HG03139 (cell line): ENCODE results near the gene COMMD1.
"Not testable (repeated sequence)": the region's sequence is repeated elsewhere in the genome, so short reads cannot be mapped to it uniquely, and the experiment has no call there.

Source experiments
- ATAC-seq: cut with Tn5 transposase; IDR thresholded peaks from one replicate; pipeline ENCODE4 v1.9.1; 2021; ENCODE audit not compliant: unreplicated experiment

COMMD1 gene

GRCh38 chr2:61905372-61906185, at the start of gene COMMD1:
Gene COMMD1, plus strand, starts transcription at chr2:61905674. Its CDS starts 5 bp downstream, at chr2:61905679.
- peak; percentile 98 for ATAC-seq

GRCh38 chr2:61857224-61857623, 48.2 kb upstream of the COMMD1 start:
- no peak for ATAC-seq

- ATAC-seq: no peak
Measured at GRCh38 chr2:61862085-61862484, 43.4 kb upstream of the COMMD1 start.

- ATAC-seq: not testable (repeated sequence)
Measured at GRCh38 chr2:61866482-61867089, 38.9 kb upstream of the COMMD1 start.

- ATAC-seq: no peak
Measured at GRCh38 chr2:61876400-61876799, 29.1 kb upstream of the COMMD1 start.

- no peak for ATAC-seq
Measured at GRCh38 chr2:61877571-61878245, 27.8 kb upstream of the COMMD1 start.

- ATAC-seq: no peak
Measured at GRCh38 chr2:61878761-61879160, 26.7 kb upstream of the COMMD1 start.

- not testable (repeated sequence) for ATAC-seq
Measured at GRCh38 chr2:61879351-61879750, 26.1 kb upstream of the COMMD1 start.

- ATAC-seq: no peak
Measured at GRCh38 chr2:61882850-61883249, 22.6 kb upstream of the COMMD1 start.

- ATAC-seq: no peak
Measured at GRCh38 chr2:61885896-61886603, 19.4 kb upstream of the COMMD1 start.

- ATAC-seq: peak; percentile 10
Measured at GRCh38 chr2:61887717-61888266, 17.7 kb upstream of the COMMD1 start.

GRCh38 chr2:61888267-61889055, 17.0 kb upstream of the COMMD1 start, which contains the start of gene CCT4:
Gene CCT4, minus strand, starts transcription at chr2:61888656. Its CDS starts 149 bp downstream, at chr2:61888507.
- ATAC-seq: peak; percentile 77

- no peak for ATAC-seq
Measured at GRCh38 chr2:61898810-61899209, 6.7 kb upstream of the COMMD1 start.

- ATAC-seq: no peak
Measured at GRCh38 chr2:61900281-61900680, 5.2 kb upstream of the COMMD1 start.

GRCh38 chr2:61906186-61906470, 654 bp downstream of the COMMD1 start:
- no peak for ATAC-seq

GRCh38 chr2:61909116-61909515, 3.6 kb downstream of the COMMD1 start:
- no peak for ATAC-seq

- ATAC-seq: no peak
Measured at GRCh38 chr2:61910603-61911002, 5.1 kb downstream of the COMMD1 start.

GRCh38 chr2:61911510-61911909, 6.0 kb downstream of the COMMD1 start:
- ATAC-seq: no peak

GRCh38 chr2:61914794-61915193, 9.3 kb downstream of the COMMD1 start:
- not testable (repeated sequence) for ATAC-seq

GRCh38 chr2:61920548-61920947, 15.1 kb downstream of the COMMD1 start:
- no peak for ATAC-seq
